ENCODE results near the gene GRIP2.

The GRIP2 gene

GRCh38 chr3:14549256-14549919 is 9.2 kb upstream of the GRIP2 start:
- no peak for TF ChIP-seq CTCF (IDR thresholded peaks at IDR 0.05; ENCODE audit: borderline replicate concordance, control extremely low read depth, extremely low read depth, insufficient read depth, missing control alignments)
- DNase-seq (ENCODE audit: low spot score) = no peak
- in situ Hi-C loops (cut with MboI; ENCODE audit: low sequenced_read_pairs, unreplicated experiment) = no loop called here

GRCh38 chr3:14548321-14548729 is 8.2 kb upstream of the GRIP2 start:
- TF ChIP-seq CTCF (IDR thresholded peaks at IDR 0.05; ENCODE audit: borderline replicate concordance, control extremely low read depth, extremely low read depth, insufficient read depth, missing control alignments) = peak; percentile 62
- in situ Hi-C loops (cut with MboI; ENCODE audit: low sequenced_read_pairs, unreplicated experiment) = no loop called here
- DNase-seq (ENCODE audit: low spot score) = peak; percentile 78

GRCh38 chr3:14547693-14548092 is 7.6 kb upstream of the GRIP2 start:
- no peak for DNase-seq (ENCODE audit: low spot score)
- TF ChIP-seq CTCF (IDR thresholded peaks at IDR 0.05; ENCODE audit: borderline replicate concordance, control extremely low read depth, extremely low read depth, insufficient read depth, missing control alignments) = no peak
- in situ Hi-C loops (cut with MboI; ENCODE audit: low sequenced_read_pairs, unreplicated experiment) = no loop called here

GRCh38 chr3:14546041-14546440 is 5.9 kb upstream of the GRIP2 start:
- in situ Hi-C loops (cut with MboI; ENCODE audit: low sequenced_read_pairs, unreplicated experiment) = no loop called here
- DNase-seq (ENCODE audit: low spot score) = no peak
- TF ChIP-seq CTCF (IDR thresholded peaks at IDR 0.05; ENCODE audit: borderline replicate concordance, control extremely low read depth, extremely low read depth, insufficient read depth, missing control alignments) = no peak

GRCh38 chr3:14545251-14545635 is 5.1 kb upstream of the GRIP2 start:
- TF ChIP-seq CTCF (IDR thresholded peaks at IDR 0.05; ENCODE audit: borderline replicate concordance, control extremely low read depth, extremely low read depth, insufficient read depth, missing control alignments) = no peak
- in situ Hi-C loops (cut with MboI; ENCODE audit: low sequenced_read_pairs, unreplicated experiment) = no loop called here
- no peak for DNase-seq (ENCODE audit: low spot score)

- no peak for DNase-seq (ENCODE audit: low spot score)
- in situ Hi-C loops (cut with MboI; ENCODE audit: low sequenced_read_pairs, unreplicated experiment) = no loop called here
- TF ChIP-seq CTCF (IDR thresholded peaks at IDR 0.05; ENCODE audit: borderline replicate concordance, control extremely low read depth, extremely low read depth, insufficient read depth, missing control alignments) = no peak
Measured at GRCh38 chr3:14544282-14545250, 4.4 kb upstream of the GRIP2 start.

Data from GM13976 (cell line).